Choroid plexus epithelial cell (primary cell): ENCODE results near the gene SPAG5.
"Not testable (repeated sequence)": the region's sequence is repeated elsewhere in the genome, so short reads cannot be mapped to it uniquely, and the experiment has no call there.

ENCODE experiments used
- DNase-seq: peaks from one replicate; pipeline ENCODE4 v3.0.0-alpha.2; 2010; ENCODE audit warnings: low read depth
- H3K4me3 ChIP-seq: 2 replicates; pipeline ENCODE4 v1.5.1; 2011; ENCODE audit warnings: low read depth, mild to moderate bottlenecking, control low read depth, low read length, moderate library complexity
- TF ChIP-seq, protein P1 (sequence below): conservative IDR thresholded peaks from 2 replicates; pipeline ENCODE4 v1.5.1; 2011; ENCODE audit warnings: low read depth, mild to moderate bottlenecking, control low read depth, inconsistent platforms, low read length, moderate library complexity

Gene SPAG5

DNA sequence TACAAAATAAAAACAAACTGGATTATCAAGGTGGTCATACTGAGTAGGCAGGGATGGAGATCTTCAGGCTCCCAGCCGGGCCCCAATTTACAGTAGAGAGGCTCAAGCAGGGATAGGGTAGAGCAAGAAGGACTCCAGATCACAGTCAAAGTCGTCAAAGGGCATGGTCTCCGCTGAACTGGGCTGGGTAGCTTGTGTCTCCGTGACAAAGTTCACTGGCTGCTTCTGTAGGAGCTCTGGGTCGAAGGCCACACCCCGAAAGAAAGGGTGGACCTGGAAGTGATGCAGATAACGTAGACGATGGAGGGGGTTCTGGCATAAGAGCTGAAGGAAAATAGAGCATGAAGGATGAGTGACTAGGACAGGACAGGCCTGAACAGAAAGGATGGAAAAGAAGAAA is 11.6 kb upstream of the SPAG5 start:
- TF ChIP-seq, protein P1, sequence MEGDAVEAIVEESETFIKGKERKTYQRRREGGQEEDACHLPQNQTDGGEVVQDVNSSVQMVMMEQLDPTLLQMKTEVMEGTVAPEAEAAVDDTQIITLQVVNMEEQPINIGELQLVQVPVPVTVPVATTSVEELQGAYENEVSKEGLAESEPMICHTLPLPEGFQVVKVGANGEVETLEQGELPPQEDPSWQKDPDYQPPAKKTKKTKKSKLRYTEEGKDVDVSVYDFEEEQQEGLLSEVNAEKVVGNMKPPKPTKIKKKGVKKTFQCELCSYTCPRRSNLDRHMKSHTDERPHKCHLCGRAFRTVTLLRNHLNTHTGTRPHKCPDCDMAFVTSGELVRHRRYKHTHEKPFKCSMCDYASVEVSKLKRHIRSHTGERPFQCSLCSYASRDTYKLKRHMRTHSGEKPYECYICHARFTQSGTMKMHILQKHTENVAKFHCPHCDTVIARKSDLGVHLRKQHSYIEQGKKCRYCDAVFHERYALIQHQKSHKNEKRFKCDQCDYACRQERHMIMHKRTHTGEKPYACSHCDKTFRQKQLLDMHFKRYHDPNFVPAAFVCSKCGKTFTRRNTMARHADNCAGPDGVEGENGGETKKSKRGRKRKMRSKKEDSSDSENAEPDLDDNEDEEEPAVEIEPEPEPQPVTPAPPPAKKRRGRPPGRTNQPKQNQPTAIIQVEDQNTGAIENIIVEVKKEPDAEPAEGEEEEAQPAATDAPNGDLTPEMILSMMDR: no peak
- no peak overlapping the region for H3K4me3 ChIP-seq
- DNase-seq: no peak

DNA sequence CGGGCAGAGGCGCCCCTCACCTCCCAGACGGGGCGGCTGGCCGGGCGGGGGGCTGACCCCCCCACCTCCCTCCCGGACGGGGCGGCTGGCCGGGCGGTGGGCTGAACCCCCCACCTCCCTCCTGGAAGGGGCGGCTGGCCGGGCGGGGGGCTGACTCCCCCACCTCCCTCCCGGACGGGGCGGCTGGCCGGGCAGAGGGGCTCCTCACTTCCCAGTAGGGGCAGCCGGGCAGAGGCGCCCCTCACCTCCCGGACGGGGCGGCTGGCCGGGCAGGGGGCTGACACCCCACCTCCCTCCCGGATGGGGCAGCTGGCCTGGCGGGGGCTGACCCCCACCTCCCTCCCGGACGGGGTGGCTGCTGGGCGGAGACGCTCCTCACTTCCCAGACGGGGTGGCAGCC is 5.2 kb upstream of the SPAG5 start:
- H3K4me3 ChIP-seq: not testable (repeated sequence)

DNA sequence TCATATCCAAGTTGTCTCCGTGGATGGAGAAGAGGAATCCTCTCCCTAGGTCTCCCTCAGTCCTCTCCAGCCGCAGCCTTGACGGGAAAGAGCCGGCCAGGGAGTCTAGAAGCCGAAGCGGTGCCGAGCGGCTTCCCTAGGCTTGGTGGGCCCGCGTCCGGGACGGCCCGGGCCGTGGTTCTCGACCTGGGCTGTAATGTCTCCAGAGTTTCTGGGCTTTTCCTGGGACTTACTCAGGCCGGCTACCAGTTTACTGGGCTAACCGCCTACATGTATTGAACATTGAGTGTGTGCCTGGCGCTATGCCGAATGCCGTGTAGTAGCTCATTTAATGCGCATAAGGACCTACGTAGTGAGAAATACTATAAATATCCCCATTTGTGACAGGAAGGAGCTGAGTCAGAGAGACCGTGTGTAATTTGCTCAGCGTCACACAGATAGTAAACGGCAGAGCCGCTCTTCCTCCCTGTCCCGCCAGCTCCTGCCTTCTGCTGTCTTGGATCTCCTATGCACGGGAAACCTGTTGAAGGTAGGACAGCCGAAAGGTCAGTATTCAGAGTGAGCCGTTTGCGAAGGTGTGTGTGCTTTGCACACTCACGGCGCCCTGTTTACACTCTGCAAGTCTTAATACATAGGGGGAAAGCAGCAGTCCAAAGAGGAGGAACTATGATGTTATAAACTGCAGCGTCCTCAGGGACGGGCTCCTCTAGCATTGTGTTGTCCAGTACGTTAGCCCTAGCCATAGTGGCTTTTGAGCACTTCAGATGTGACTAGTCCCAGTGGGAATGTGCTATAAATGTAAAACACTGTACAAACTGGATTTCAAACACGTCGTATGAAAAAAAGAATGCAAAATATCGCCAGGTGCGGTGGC is 723 bp upstream of the SPAG5 start:
- peak overlapping the region; percentile 83 for H3K4me3 ChIP-seq
- DNase-seq: peak; percentile 85

More for the DNA sequence above, 5.2 kb upstream of the SPAG5 start:
- DNase-seq: not testable (repeated sequence)

DNA sequence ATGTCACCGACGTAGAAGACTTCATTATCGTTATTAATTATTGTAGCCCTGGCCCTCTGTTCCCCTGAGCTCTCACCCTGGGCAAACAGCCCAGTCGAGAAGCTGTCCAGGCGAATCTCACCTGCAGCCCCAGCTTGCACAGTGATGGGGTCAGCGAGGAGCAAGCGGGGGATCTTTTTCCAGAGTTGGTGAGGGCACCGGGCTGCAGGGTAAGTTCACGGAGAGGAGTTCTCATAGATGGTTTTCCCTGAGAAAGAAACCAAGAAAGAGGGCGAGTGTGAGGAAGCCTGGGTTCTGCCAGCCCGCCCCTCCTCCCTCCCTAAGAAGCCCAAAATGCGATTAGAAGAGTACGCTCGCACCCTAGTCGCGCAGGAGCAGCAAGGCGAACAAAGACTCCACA is 436 bp downstream of the SPAG5 start:
- TF ChIP-seq, protein P1: no peak
- no peak for DNase-seq
- peak overlapping the region; percentile 83 for H3K4me3 ChIP-seq

More for the DNA sequence above, 723 bp upstream of the SPAG5 start:
- TF ChIP-seq, protein P1: no peak

DNA sequence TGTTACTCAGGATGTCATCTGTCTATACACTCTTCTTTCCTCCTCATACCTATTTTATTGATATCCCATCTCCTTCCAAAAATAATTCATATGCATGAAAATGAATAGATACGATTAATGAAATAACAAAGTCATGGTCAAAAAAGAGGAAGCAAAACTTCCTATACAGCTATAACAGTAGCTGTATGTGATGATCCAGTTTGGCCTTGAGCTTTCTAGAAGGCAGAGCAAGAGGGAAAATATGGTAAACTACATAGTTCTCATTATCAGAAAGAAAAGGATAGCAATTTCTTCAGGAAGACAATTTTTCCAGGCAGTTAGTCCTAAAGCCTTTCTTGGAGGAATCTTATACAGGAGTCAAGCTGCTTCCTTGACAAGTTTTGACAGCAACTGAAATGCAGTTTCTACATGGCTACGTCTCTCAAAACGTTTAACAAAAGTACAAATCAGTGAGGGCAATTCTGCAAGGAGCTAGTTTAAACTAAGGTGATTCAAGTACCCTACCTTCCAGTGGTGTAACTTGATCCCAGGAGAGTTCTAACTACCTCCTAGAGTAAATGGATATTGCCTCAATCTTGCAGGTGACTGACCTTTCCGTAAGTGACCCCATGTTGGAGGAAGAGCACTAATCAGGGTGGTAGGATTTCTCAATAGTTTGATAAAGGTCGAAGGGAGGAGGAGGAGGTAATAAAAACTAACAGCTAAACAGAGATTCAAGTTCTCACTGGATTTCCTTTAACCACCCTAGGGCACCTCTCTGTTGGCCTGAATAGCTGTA is 1.0 kb downstream of the SPAG5 start:
- DNase-seq: no peak
- TF ChIP-seq, protein P1: no peak
- H3K4me3 ChIP-seq: no peak overlapping the region

DNA sequence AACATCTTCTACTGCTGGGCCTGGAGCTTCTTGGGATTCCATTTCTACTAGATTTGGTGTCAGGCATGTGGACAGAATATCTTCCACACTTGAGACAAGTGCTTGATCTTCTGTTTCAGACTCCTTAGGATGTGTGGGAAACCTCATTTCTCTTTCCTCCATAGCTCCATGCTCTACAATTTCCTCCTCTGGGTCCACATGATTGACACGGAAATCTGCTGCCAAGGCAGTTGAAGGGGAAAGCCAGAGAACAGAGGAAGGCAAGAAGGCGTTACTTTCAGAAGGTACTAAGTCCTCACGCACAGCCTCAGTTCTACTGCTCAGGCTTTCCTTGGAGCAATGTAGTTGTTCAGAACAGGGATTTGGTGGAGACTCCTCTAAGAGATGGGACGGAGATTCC is 6.6 kb downstream of the SPAG5 start:
- no peak for DNase-seq
- no peak overlapping the region for H3K4me3 ChIP-seq
- TF ChIP-seq, protein P1: no peak

DNA sequence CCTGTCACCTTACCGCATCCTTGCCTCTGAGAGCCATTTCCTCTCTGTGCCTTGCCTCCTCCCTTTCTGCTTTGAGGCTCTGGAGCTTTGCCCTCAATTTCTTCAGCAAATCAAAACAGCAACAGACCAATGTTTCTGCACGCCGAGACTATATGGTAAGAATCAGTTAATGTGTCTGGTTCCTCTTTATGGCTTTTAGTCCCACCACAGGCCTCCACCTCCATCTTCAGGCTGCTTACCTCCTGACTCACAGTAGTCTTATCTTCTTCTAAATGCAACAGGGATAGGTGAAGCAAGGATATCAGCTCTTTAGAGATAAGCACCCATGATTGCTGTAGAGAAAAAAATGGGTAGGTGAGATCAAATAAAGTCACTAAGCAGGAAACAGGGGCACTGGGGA is 13.0 kb downstream of the SPAG5 start:
- TF ChIP-seq, protein P1: no peak
- DNase-seq: no peak
- no peak overlapping the region for H3K4me3 ChIP-seq
